ENCODE measurements around the gene WDSUB1. TPM values are rescaled to one million over a fixed set of nuclear protein-coding genes. Genes with fewer than 3 reads are reported as not detected.

The WDSUB1 gene
- total RNA-seq, 1 experiment from 2014 or later = 7.7 TPM

DNA sequence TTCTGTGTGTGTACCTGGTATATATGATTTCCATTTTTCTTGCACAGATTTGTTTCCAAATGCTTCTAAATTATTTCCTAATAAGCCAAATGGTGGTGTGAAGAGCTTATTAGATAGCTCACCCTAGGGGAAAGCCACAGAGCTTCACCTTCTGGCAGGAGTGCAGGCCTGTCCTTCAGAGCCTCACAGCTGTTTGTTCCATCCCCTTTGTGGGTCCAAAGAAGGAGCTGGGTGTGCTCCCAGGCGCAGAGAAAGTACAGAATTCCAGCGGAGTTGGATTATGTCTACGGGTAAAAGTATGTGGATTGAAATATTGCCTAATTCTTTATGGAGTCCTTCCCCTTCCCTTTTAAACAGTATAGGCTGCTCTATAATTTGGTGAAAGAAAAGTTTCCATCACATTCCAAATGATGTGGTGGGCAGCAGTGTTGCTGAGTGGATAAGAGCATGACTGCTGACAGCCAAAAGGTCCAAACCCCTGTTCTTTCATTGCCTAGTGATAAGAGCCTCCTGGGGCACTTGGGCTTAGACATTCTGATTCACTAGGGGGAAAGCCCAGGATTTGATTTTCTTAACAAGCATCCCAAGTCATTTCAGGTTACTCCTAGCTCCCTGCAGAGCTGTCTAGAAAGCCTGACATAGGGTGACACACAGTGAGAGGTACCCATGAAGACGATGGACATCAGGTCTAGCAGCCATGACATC lies 86.6 kb downstream of the WDSUB1 start:
- no peak for DNase-seq (ENCODE audit: low read depth)

DNA sequence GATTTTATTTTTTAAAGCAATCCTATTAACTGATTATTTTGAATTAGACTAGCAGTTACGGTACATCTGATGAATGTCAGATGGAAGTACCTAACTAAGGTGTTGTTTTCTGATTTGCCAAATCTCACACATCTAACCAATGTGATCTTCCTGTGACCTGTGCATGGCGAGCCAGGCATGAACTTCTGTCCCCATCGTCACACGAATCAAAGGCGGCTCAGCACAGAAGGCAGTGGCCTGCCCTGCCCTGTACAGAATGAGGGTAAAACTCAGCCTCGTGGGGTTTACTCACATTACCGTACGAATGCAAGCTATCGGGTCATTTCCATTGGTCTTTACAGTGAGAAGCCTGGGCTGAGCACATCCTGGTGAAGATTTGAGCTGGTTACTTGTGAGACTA lies 87.3 kb downstream of the WDSUB1 start:
- no peak for DNase-seq (ENCODE audit: low read depth)

DNA sequence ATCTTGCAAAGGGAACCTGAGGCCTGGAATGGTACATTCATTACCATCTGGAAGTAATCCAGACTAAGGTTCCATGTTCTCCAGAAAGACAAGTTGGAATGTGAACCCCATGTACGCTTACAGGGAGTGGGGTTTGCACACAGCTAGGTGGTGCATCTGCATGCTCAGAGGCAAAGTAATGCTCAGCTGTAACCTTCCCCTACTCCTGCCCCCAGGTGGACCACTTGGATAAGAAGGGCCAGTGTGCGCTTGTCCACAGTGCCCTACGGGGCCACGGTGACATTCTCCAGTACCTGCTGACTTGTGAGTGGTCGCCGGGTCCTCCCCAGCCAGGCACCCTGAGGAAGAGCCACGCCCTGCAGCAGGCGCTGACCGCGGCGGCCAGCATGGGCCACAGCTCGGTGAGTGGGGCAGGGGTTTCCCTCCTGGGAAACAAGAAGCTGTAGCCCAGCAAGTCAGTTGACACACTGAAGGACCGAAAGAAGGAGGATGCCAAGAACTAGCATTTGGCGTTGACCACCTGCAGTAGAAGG lies 90.0 kb downstream of the WDSUB1 start:
- no peak for DNase-seq (ENCODE audit: low read depth)

DNA sequence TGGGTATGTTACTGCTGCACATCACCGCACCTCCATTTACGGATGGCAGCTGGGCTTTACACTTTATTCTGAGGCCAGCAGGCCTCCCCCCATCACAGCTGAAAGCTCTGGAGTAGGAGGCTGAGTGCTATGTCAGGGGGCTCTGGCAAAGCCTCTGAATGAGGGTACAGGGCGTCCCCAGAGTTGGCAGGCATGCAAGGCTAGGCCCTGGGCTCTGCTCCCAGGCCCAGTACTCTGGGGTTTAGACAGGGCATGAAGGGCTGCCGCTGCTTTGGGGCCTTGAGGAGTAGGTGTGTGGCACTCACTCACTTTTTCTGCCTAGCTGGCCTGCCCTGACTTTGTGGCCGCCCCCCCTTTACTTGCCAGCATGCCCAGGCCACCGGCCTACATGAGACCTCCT lies 90.8 kb downstream of the WDSUB1 start:
- DNase-seq (ENCODE audit: low read depth) = no peak

DNA sequence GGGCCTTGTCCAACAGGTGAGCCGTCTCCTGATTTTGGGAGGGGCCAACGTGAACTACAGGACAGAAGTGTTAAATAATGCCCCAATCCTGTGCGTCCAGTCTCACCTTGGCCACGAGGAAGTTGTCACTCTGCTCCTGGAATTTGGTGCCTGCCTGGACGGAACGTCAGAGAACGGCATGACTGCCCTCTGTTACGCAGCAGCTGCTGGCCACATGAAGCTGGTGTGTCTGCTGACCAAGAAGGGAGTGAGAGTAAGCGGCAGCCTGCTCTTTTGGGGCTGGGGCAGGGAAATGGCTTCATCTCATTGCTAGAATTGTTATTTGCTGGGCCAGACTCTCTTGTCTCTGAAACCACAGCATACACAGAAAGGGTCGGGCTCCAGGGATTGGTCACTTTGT lies 92.3 kb downstream of the WDSUB1 start:
- no peak for DNase-seq (ENCODE audit: low read depth)

DNA sequence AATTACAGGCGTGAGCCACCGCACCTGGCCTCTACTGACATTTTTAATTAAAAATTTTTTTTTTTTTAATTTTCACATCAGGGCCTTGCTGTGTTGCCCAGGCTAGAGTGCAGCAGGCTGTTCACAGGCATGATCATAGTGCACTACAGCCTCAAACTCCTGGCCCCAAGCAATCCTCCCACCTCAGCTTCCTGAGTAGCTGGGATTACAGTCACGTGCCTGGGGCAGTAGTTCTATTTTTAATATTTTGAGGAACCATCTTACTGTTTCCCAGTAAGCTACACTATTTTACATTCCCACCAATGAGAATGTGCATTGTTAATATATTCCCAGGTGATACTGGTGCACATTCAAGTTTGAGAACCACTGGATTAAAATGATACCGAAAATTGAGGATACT lies 92.7 kb downstream of the WDSUB1 start:
- DNase-seq (ENCODE audit: low read depth) = no peak

DNA sequence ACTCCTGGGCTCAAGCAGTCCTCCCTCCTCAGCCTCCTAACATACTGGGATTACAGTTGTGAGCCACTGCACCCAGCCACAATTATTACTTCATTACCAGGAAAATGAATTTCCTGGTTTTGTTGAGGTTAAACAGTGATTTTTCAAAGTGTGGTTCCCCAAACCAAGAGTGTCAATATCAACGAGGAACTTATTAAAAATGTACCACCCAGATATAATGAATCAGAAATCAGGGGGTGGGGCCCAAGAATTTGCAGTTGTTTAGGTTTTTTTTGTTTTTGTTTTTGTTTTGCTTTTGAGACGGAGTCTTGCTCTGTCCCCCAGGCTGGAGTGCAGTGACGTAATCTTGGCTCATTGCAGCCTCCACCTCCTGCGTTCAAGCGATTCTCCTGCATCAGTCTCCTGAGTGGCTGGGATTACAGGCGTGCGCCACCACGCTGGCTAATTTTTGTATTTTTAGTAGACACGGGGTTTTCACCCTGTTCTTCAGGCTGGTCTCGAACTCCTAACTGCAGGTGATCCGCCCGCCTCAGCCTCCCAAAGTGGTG lies 94.1 kb downstream of the WDSUB1 start:
- DNase-seq (ENCODE audit: low read depth) = no peak

DNA sequence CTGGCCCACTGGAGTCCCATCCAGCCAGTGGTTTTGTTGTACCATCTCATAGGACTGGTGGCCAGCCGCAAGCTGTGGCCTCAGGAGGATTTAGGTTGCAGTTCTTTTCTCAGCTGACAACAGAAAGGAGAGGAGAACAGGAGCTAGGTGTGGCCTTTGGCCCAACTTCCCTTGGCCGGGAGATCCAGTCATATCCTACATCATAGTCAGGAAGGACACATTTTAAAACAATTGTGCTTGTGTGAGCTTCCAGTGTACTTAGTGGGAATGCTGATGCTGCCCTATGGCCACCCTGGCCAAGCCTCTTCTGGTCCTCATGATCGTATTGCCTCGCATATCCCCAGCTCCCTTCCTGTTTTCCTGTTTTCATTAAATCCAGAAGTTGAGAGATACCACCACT lies 98.1 kb downstream of the WDSUB1 start:
- no peak for DNase-seq (ENCODE audit: low read depth)

DNA sequence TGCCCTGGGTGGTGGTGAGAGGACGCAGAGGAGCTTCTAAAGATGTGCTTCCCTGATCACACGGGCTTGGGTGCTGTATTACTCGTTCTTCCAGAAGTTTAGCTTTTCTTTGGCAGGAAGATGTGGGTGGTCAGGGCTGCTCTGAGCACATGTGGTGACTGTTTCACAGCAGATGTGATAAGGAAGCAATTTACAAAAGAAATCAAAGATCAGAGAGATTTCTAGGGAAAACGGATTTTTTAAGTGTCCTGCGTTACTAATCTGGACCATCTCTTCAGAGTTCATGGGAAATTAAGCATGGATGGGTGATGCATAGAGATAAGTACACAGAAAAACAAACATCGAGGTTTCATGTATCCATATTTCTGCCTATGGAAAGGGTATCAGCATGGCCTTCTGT lies 99.4 kb downstream of the WDSUB1 start:
- DNase-seq (ENCODE audit: low read depth) = no peak

DNA sequence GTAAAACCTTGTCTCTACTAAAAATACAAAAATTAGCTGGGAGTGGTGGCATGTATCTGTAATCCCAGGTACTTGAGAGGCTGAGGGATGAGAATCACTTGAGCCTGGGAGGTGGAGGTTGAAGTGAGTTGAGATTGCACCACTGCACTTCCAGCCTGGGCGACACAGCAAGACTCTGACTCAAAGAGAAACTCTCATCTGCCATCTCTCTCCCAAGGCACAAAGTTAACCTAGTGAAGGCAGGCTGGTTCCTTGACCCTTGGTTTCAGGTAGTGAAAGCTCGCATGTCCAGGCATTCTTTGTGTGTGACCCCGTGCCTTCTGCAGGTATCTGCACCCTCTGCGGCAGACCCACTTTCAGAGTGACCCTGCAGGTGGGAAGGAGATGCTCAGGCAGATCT lies 100.0 kb downstream of the WDSUB1 start:
- DNase-seq (ENCODE audit: low read depth) = no peak

Small RNAs within 50 kb of the gene (small RNA-seq; reads per million reads assigned to genes)
- gene MIR6888 = not detected

All from HT1080 (cell line).